GM19372 (cell line): ENCODE results near the gene PHACTR3.

Experiments
- ATAC-seq: cut with Tn5 transposase; IDR thresholded peaks from one replicate; pipeline ENCODE4 v1.9.1; 2021; ENCODE audit warnings: mild to moderate bottlenecking, low read depth, moderate library complexity; ENCODE audit not compliant: unreplicated experiment

Gene PHACTR3

DNA sequence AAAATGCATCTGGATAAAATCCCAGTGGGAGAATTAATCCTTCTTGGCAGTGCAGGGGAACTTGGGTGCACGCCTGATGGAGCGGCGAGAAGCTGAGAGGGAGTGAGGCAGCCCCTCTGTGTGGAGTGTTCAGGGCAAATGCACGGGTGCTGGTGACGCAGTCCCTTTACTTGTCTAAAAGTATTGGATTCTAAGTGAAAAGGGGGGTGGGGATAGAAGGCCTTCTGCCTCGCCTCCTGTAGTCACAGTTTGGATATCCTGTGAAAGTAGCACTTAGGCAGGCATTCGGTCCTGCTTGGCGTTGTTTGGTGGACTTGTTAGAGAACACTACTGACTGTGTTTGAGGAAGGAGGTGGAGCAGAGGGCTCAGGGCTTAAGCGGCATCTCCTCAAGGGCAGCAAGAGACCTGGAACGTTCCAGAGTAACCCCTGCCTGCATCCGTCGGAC is 39.3 kb downstream of the PHACTR3 start:
- ATAC-seq = no peak

DNA sequence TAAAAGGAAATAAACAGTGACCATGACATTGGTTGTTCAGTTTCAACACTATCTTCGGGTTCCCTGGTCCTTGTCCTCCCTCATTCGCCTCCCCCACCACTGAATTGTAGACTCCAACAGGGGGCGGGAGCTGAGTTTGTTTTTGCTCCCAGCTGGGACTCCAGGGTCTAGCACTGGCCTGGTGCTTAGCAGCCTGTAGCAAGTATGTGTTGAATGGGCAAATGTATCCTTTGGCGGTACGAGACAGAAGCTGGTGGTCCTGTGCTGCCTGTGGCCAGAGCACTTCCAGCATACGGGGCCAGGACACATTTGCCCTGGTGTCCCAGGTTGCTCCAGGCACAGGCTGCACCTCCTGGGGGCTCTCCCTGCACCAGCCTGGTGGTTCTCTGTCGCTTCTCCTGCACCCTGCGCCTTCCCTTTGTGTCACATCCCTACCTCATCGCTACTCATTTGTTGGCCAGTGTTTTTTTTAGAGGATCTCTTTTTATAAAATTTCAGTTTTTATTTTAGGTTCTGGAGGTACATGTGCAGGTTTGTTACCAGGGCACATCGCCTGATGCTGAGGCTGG is 40.1 kb downstream of the PHACTR3 start:
- ATAC-seq = no peak

DNA sequence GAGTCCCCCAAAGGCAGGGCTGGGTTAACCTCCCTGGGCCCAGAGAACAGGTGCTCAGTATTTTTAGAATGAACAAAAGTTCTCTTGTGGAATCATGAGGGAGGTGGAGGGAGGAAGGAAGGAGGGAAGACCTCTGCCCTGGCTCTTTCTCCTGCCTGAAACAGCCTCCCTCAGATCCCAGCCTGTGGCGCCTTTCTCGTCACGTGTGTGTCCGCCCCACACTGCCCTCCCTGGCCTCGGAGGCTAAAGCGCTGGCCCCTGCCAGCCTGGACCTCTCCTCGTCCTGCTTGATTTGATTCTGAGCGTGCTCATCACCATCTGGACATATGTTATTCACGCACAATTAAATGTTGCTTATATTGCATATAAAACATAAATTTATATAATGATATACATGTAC is 40.9 kb downstream of the PHACTR3 start:
- ATAC-seq = no peak

DNA sequence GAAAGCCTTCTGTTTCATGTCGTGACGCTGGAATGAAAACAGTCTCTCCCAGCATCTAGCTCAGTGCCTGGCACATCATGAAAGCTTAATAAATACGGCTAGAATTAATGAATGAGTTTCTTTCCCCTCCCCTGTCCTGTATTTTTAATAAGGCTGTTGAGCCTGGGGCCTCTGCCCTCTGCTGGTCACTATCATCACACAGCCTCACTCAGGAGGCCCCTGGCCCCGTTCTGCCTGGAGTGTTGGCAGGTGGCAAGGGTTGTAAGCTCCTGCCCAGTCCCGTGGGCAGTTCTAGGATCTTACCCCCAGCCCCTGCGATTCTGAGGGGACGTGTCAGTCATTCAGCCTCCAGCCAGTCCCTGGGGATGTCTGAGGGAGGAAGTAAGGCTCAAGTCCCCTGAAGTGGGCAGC is 41.4 kb downstream of the PHACTR3 start:
- ATAC-seq = no peak

DNA sequence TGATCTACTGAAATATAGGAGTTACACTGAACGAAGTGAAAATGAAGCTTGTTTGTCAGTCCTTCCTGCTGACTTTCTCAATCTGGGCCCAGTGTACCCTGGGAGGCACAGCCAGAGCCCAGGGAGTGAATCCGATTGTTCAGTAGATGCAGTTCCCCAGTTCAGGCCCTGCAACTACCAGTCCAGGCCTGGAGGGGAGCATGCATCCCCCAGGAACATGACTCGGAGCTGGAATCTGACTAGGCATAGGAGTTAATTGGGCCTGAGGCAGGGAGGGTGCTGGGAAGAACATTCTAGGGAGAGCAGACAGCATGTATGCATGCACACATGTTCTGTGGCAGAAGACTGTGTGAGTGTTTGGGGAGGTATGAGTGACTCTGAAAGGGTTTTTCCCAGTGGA is 42.1 kb downstream of the PHACTR3 start:
- no peak for ATAC-seq

DNA sequence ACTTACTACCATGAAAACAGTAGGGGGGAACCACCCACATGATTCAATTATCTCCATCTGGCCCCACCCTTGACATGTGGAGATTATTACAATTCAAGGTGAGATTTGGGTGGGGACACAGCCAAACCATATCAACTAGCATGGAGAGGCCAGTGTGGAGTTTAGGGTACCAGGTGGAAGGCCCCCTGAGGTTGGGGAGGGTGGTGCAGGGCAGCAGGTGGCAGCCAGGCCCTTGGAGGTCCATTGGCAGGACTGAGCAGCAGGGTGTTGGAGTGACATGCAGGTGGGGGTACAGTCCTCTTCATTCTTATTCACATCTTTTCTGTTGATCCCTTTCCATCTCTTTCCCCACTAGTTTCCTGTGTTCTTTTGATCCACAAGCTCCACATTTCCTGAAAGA is 42.9 kb downstream of the PHACTR3 start:
- ATAC-seq = no peak

DNA sequence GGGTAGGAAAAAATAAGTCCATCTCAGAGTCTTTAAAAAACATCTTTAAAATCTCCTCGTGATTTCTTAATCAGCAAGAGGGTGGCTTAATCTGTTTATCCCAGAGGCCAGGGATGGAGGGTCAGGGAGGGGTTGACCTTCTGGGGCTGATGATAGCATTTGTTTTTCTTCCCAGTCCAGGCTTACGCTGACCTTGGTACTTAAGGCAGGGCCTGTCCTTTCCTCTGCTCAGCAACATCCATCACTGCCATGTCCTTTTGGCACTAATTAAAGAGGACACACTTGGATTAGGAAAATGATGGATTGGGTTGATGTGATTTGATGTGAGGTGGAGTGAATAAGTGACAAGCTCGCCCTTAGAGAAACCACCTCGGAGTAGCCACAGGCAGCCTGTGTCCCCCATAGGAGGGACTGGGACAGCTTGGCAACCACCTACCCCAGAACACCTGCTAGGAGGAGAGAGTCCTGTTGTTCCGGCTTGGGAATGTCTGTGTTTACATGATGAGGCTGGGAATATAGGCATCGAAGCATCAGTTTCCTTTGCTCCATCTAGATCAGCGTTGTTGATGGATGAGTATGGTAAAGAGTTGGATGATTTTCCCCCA is 44.2 kb downstream of the PHACTR3 start:
- ATAC-seq = no peak

DNA sequence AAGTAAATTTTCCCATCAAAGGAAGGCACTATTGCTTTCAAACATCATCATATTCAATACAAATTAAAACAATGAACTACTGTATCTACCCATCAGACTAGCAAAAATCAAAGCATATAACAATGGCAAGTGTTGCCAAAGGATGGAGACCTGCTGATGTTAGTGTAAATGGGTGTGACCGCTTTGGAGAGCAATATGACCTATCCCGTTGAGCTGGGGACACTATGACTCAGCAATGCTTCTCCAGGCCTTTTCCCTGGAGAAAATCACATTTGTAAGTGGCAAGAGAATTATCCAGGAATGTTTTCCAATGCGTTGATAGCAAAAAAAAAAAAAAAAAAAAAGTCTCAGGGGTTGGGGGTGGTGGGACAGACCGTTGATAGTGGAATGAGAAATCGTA is 46.1 kb downstream of the PHACTR3 start:
- ATAC-seq = no peak

DNA sequence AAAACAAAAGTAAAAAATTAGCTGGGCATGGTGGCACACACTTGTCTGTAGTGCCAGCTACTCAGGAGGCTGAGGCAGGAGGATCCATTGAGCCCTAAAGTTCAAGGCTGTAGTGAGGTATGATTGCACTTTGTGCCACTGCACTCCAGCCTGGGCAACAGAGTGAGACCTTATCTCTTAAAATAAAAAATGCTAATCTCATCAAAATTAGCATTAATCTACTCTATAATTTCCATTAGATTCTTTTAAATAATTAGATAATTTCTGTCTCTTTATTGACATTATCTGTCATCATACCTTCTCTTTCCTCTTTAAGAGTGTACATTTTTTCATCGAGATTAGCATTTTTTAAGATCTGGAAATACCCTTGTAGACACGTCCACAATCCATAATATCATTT is 48.0 kb downstream of the PHACTR3 start:
- ATAC-seq = no peak

DNA sequence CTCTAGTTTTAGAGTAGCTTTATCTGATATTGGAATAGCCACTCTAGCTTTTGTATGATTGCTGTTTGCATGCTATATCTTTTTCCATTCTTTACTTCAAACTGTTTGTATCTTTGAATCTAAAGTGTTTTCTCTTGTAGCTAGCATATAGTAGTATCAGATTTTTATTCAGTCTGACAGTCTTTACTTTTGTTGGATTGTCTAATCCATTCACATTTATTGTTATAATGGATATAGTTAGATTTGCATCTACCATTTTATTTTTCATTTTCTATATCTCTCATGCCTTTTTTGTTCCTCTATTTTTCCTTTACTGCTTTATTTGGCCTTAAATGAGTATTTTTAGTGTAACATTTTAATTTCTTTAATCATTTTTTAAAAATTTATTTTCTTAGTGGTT is 52.1 kb downstream of the PHACTR3 start:
- ATAC-seq = no peak

DNA sequence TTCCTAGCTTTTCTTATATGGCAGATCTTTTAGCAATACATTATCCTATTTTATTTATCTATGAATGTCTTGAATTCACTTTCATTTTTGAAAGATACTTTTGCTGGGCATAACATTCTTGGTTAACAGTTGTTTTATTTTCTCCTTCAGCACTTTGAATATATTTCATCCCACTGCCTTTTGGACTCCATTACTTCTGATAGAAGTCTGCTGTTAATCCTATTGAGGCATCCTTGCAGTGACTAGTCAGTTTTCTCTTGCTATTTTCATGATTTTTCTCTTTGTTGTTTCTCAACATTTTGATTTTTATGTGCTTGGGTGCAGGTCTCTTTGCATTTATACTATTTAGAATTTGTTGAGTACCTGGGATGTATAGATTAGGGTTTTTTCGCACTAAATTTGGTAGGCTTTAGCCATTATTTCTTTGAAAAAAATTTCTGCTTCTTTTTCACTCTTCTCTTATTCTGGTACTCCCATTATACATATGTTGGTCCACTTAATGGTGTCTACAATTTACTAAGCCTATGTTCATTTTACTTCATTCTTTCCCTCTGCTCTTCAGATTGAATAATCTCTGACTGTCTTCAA is 53.2 kb downstream of the PHACTR3 start:
- ATAC-seq = no peak

DNA sequence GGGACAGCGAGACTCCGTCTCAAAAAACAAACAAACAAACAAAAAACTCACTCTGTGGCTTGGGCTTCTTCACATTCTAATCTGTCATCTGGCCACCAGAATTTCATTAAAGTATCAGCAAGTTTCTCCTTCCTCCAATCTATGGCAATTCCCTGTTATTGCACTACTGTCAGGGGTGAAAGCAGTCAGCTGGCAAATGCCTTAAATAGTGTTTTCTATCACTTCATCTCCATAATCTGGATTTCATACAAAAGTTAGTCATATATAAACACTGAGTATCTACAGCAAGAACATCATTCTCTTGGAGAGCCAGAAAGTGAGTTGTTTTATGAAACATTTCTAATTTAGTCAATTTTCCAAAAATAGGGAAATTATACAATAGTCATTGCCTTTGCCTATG is 56.1 kb downstream of the PHACTR3 start:
- no peak for ATAC-seq

DNA sequence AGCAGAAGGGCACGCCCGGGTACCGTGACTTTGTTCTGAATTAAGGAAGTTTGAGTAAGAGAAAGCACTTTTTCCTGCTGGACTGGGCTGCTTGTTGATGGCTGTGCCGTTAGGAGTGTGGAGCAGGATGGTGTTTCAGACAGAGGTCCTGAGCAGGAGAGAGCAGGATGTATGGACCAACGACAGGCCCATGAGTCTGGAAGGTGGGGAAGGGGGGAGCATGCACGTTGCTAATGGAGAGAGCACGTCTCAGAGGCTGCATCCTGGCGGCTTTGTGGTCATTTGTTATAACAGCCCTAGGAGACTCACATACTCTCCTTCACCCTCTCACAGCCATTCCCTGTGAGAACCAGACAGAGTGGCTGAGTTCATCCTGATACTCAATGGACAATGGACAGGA is 56.8 kb downstream of the PHACTR3 start:
- no peak for ATAC-seq

DNA sequence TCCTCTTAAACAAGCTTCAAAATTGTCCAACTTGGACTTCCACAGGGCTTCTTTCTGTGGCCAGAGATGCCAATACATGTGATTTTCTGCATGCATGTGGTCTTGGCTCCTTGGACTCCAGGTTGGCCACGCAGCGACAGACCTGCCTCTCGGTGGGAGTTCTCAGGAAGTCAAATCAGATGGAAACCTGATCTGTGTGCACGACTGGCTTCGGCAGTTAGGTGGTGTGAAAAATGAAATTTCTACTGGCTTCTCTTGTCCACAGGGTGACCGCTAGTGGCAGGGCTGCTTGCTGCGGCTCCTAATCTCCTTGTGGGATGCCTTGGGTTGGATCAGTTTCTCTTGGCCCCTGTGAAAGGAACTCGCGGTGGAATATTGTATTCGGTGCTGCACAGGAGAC is 57.3 kb downstream of the PHACTR3 start:
- ATAC-seq = no peak

DNA sequence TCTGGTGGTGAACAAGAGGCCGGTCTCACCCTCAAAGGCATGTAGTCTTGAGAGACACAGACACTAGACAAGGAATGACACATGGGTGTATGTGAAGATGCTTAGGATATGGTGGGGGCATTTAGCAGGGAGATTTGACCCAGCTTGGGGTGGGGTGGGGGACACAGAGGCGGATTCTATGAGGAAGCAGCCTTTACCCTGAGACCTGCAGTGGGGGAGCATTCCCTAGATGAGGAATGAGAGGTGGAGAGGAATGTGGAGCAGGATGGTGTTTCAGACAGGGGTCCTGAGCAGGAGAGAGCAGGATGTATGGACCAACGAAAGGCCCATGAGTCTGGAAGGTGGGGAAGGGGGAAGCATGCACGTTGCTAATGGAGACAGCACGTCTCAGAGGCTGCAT is 57.8 kb downstream of the PHACTR3 start:
- ATAC-seq = no peak

DNA sequence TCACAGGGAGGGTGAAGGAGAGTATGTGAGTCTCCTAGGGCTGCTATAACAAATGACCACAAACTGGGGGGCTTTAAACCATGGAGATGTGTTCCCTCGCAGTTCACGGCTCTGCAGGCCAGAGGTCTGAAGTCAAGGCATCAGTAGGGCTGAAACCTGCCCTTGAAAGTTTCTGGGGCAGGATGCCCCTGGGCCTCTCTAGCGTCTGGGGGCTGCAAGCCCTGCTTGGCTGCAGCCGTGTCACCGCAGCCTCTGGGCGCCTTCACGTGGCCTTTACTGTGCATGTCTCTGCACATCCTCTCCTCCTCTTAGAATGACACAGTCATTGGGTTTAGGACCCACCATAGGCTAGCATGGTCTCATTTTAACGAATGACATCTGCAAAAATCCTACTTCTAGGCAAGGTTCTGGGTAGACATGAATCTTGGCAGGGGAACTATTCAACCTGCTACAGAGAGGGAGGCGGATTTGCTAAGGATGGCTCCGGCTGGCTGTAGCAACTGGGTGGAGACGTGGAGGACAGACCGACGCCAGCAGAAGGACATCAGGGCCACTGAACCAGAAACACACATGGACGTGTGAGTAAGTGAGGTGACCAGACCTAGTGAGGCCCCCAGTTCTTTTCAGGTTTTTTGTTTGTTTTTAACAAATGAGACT is 58.6 kb downstream of the PHACTR3 start:
- no peak for ATAC-seq

DNA sequence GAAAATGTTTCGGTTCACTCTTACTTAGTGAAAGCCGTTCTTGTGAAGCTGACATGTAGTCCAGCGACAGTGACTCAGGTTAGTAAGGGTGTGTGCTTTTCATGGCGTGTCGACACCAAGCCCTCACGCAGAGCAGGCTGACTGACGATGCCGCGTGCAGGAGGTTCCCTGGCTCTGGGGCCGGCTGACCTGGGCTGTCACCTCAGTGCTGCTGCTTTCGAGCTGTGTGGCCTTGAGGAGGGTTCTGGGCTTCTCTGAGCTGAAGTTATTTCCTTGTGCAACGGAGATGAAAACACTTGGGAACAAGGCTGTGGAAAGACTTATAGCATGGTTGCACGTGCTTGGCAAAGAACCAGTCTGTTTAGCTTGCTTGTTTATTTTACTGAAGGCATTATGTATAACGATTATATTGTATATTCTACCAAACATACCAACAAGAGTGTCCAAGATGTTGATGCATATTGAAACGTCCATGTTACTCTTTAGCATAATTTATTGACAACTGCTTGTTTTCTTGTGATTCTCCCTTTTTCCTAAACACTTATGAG is 59.2 kb downstream of the PHACTR3 start:
- no peak for ATAC-seq

DNA sequence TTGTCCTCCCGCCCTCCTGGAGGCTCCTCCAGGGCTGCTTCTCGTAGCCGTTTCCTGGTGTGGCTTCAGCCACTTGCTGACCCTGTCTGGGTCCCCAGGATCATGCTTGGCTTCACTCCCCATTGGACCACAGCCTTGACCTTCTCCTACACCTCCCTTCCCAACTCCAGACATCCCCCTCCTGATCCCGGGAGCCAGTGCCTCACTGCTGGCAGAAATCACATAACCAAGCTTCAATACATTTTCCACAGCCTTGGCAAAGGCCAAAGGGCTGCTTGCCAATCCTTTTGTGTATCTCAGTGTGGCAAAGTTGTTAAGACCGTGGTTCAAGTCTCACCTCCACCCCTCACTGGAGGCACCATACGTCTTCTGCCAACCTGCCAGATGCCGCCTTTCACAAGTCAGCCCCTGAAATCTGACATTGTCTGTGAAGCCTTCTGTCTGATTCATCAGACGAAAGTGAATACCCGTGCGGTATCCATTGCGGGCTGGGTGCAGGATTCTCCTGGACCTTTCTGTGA is 60.1 kb downstream of the PHACTR3 start:
- ATAC-seq = no peak

DNA sequence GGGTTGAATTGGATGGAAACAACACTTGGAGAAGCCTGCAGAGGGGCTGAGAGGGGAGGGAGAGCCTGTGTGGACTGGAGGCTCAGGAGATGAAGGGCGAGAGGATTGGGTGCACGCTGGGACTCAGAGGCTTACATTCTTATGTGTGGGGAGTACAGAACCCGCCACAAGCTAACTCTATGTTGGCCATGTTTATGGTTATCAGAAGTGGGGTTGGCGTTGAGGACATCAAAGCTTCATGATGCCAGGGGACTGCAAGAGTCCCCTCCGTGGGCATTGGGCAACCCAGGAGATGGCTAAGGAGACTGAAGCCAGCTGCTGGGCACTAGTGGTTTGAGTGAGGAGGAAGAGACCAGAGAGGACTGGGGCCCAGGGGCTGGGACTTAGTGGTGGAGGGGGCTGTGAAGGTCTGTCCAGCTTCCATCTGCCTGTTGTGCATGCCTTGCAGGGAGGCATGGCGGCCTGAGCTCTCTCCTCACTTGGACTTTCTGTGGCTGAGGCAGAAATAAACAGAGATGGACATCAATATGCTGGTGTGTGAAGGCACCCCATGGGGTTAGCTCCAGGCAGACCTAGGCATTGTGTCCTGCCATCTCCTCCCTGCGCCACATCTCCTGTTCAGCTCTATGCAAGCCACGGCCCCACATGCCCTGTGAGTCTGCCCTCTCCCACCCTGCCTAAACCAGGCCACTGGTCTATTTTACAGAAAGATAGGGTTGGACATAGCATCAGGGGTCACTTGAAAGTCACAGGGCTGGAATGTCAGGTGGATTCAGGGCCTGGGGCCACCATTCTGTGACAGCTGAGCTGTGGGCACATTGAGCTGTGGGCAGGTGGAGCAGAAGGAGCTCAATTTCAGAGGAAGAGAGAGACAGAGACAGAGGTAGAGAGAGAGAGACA is 61.6 kb downstream of the PHACTR3 start:
- ATAC-seq = no peak

DNA sequence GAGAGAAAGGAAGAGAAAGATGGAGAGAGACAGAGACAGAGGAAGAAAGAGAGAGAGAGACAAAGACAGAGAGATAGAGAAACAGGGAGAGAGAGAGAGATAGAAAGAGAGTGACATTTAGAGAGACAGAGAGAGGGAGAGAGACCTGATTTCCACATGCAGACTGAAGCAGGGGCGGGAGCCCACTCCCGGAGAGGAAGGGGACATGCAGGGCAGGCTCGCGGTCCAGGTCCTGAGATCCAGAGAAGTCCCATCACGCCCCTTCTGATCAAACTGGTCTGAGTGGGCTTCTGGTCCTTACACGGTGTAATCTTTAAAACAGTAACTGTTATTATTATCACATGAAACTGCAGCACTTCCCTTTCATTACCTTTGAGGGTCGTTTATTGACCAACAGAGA is 62.2 kb downstream of the PHACTR3 start:
- no peak for ATAC-seq
